ENCODE results near the gene MEX3A.

Gene MEX3A

GRCh38 chr1:156104861-156105832, 22.9 kb upstream of the MEX3A start:
- H3K4me3 ChIP-seq (ENCODE audit: low read length): no peak overlapping the region
- DNase-seq (ENCODE audit: low read depth, low spot score): no peak

- DNase-seq (ENCODE audit: low read depth, low spot score): no peak
- H3K4me3 ChIP-seq (ENCODE audit: low read length): no peak overlapping the region
Measured at GRCh38 chr1:156104065-156104810, 22.0 kb upstream of the MEX3A start.

DNA sequence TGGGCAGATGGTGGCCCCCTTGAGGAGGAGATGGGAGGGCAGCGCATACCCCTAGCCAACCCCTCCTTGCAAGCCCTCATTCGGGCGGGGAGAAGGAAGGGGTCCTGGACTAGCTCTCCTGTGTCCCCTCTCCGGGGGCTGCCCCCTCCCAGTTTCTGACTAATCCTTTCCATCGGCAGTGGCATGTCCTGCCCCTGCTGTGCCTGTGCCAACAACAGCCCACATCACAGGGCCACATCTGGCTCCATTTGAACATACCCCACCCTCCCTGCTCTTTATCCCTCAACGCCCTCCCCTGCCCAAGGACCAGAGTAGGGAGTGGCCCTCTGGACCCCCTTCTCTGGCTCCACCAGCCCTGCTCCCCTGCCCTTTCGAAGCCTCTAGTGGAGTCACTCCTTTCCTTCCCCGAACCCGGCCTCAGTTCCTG, 21.3 kb upstream of the MEX3A start:
- DNase-seq (ENCODE audit: low read depth, low spot score): no peak
- no peak overlapping the region for H3K4me3 ChIP-seq (ENCODE audit: low read length)

DNA sequence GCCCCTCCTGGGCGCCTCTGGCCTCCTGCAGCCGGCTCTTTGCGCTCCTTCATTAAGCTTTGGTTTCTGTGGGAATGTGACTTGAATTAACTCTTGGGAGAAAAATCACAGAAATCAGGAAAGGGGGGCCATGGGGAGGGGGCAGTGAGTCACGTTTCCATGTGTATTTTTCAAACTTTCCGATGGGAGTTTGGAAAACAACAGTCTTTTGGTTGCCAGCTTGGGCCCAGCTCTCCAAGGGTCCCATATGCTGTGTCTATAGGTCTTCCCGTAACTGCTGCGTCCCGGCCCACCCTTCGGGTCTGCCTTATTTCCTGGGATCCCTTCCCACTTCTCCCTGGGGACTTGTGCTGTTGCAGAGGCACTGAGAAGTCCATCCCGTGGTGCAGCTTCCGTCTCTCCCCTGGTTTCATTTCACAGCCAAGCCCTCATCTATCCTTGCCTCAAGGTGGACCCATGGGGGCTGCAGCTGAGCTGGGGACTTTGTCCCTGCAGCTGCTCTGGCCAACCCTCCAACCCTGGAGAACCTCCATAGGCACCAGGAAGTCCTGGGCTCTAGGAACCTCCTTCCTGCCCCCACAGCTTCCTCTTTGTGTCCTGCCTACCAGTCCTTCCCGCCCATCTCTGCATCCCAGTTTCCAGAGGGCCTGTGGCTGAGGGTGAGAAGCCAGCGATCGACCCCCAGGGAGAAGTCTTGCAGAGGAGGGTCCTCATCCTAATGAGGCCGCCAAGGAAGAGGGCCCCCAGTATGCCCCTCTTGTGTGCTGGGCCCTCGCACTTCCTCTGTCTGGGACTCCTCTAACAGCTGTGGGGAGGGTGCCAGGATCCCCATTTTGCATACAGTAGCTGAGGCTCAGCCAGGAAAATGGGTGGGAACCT, 20.6 kb upstream of the MEX3A start:
- no peak overlapping the region for H3K4me3 ChIP-seq (ENCODE audit: low read length)
- no peak for DNase-seq (ENCODE audit: low read depth, low spot score)

DNA sequence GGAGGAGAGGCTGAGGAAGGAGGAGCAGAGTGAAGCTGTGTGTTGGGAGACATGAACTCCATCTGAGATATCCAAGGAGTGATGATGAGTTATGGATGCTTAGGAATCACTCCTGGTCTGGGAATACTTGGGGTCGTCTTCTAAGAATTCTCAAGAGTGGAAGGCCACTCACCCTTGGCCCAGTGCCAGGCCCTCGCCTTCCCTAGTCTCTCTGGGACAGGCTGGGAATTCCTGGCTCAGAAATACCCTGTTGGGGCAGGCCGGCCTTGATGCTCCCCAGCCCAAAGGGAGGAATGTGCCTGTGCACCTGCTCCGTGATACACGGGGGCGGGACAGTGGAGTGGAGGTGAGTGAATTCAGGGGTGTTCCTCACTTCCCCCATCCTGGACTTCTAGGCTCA, 19.6 kb upstream of the MEX3A start:
- DNase-seq (ENCODE audit: low read depth, low spot score): no peak
- no peak overlapping the region for H3K4me3 ChIP-seq (ENCODE audit: low read length)

- H3K4me3 ChIP-seq (ENCODE audit: low read length): no peak overlapping the region
- DNase-seq (ENCODE audit: low read depth, low spot score): no peak
Measured at GRCh38 chr1:156100205-156100995, 18.1 kb upstream of the MEX3A start.

GRCh38 chr1:156099282-156099681, 17.0 kb upstream of the MEX3A start:
- DNase-seq (ENCODE audit: low read depth, low spot score): no peak
- no peak overlapping the region for H3K4me3 ChIP-seq (ENCODE audit: low read length)

- no peak for DNase-seq (ENCODE audit: low read depth, low spot score)
- no peak overlapping the region for H3K4me3 ChIP-seq (ENCODE audit: low read length)
Measured at GRCh38 chr1:156098784-156099183, 16.5 kb upstream of the MEX3A start.

- no peak overlapping the region for H3K4me3 ChIP-seq (ENCODE audit: low read length)
- no peak for DNase-seq (ENCODE audit: low read depth, low spot score)
Measured at GRCh38 chr1:156097499-156098178, 15.4 kb upstream of the MEX3A start.

- no peak overlapping the region for H3K4me3 ChIP-seq (ENCODE audit: low read length)
- DNase-seq (ENCODE audit: low read depth, low spot score): peak; percentile 72
Measured at GRCh38 chr1:156096640-156097391, 14.6 kb upstream of the MEX3A start.

DNA sequence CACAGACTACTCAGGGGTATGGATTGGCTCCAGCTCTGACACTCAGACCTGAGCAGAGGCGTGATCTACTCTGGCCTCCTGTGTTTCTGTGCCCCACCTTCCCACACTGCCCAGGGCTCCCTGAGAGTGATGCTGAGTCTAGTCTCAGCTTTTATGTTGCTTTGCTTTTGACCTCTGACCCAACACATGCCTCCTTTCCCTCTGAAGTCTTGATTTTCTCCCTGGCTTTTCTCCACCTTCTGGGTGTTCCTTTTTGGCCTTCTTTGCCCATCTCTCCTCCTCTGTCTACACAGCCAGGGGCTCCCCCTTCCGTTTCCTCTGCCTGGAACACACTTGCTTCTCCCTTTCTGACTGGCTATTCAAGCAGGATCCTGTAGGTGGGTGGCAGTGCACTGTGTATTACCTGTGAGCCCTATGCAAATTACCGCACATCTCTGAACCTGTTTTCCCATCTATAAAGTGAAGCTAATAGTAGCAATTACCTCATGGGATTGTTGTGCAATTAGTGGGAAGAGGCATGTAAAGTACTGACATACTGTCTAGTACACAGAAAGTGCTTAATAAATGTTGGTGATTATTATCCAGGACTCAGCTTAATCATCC, 13.7 kb upstream of the MEX3A start:
- H3K4me3 ChIP-seq (ENCODE audit: low read length): no peak overlapping the region
- DNase-seq (ENCODE audit: low read depth, low spot score): no peak

DNA sequence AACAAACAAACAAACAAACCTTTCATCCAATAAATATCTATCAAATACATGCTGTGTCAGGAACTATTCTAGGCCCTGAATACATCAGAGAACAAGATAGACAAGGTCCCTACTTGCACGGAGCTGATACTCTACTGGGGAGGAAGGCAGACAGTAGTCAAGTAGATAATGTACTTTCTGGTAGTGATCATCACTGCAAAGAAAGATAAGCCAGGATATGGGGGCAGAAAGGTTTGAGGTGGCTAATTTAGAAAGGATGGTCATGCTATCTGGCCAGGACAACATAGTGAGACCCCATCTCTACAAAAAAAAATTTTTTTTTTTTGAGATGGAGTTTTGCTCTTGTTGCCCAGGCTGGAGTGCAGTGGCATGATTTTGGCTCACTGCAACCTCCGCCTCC, 9.3 kb upstream of the MEX3A start:
- DNase-seq (ENCODE audit: low read depth, low spot score): no peak
- no peak overlapping the region for H3K4me3 ChIP-seq (ENCODE audit: low read length)

GRCh38 chr1:156090840-156091188, 8.5 kb upstream of the MEX3A start:
- H3K4me3 ChIP-seq (ENCODE audit: low read length): no peak overlapping the region
- DNase-seq (ENCODE audit: low read depth, low spot score): peak; percentile 76

- H3K4me3 ChIP-seq (ENCODE audit: low read length): no peak overlapping the region
- no peak for DNase-seq (ENCODE audit: low read depth, low spot score)
Measured at GRCh38 chr1:156090138-156090839, 8.0 kb upstream of the MEX3A start.

- H3K4me3 ChIP-seq (ENCODE audit: low read length): no peak overlapping the region
- DNase-seq (ENCODE audit: low read depth, low spot score): no peak
Measured at GRCh38 chr1:156089704-156090103, 7.4 kb upstream of the MEX3A start.

- no peak overlapping the region for H3K4me3 ChIP-seq (ENCODE audit: low read length)
- no peak for DNase-seq (ENCODE audit: low read depth, low spot score)
Measured at GRCh38 chr1:156086256-156086662, 4.0 kb upstream of the MEX3A start.

Data from Jurkat, Clone E6-1 (cell line).